NCI-H1417 (cell line): ENCODE results near the gene ZNF783.
"Not testable (repeated sequence)": the region's sequence is repeated elsewhere in the genome, so short reads cannot be mapped to it uniquely, and the experiment has no call there.

Source experiments
- DNase-seq, 3 experiments: peaks; one replicate each; lab custom pipeline; 2025; lab: John Stamatoyannopoulos, UW

The ZNF783 gene

GRCh38 chr7:149330914-149331567 is 69.0 kb downstream of the ZNF783 start:
- peak in 1 of 3 experiments; percentile 31 for DNase-seq

GRCh38 chr7:149332602-149333320 is 70.8 kb downstream of the ZNF783 start:
- not testable (repeated sequence) for DNase-seq

GRCh38 chr7:149333321-149333717 is 71.3 kb downstream of the ZNF783 start:
- no peak for DNase-seq

- DNase-seq, result no peak
Measured at GRCh38 chr7:149334219-149334618, 72.2 kb downstream of the ZNF783 start.
